Lower lobe of right lung (tissue), 2 donors: ENCODE results near the gene CDK11B. TPM values are rescaled to one million over a fixed set of nuclear protein-coding genes. Genes with fewer than 3 reads are reported as not detected.
A peak's percentile ranks its signal among the peaks of the same experiment; 100 is the strongest.

Source experiments
- ATAC-seq, 2 donors: fragments of 200-7000 bp; cut with Tn5 transposase; one replicate each; pipeline ENCODE4 v1.9.1; 2020 to 2022; ENCODE audit warnings: mild to moderate bottlenecking in 2 of 2, moderate library complexity in 2 of 2
- DNase-seq: peaks from one replicate; pipeline ENCODE4 v3.0.0-alpha.2; 2020
- H3K27ac ChIP-seq: fragments of 200-600 bp; one replicate; pipeline ENCODE4 v1.8.0; 2022
- H3K27me3 ChIP-seq: fragments of 200-600 bp; one replicate; pipeline ENCODE4 v1.8.0; 2022; ENCODE audit warnings: low read depth
- H3K36me3 ChIP-seq: fragments of 200-600 bp; one replicate; pipeline ENCODE4 v1.8.0; 2022; ENCODE audit warnings: mild to moderate bottlenecking
- H3K4me1 ChIP-seq: fragments of 200-600 bp; one replicate; pipeline ENCODE4 v1.8.0; 2022
- H3K4me3 ChIP-seq: fragments of 200-600 bp; one replicate; pipeline ENCODE4 v1.8.0; 2022; ENCODE audit warnings: mild to moderate bottlenecking
- H3K9me3 ChIP-seq: fragments of 200-600 bp; one replicate; pipeline ENCODE4 v1.8.0; 2022
- intact Hi-C: fragments of 100-400 bp; cut with DNase I; formaldehyde crosslinking; loops from one replicate; pipeline ENCODE4 v1.11.0; 2022
- total RNA-seq: library from RNA; stranded (reverse); fragmentation: NEBNext Ultra II Directional; extraction: Animal tissue kit (Norgen Biotek cat#: 25700); gene quantifications from one replicate; pipeline ENCODE4 v1.2.1, GENCODE V29; 2021
- TF ChIP-seq, protein P1 (sequence below): fragments of 200-600 bp; IDR thresholded peaks from one replicate; pipeline ENCODE4 v1.8.0; 2022; ENCODE audit warnings: antibody characterized with exemption, mild to moderate bottlenecking
- donor health status: DM: no; HTN: yes; CAD: no; lungs with severe emphysema.

The CDK11B gene
- total RNA-seq, 1 donor from 2014 or later = 23.0 TPM

DNA sequence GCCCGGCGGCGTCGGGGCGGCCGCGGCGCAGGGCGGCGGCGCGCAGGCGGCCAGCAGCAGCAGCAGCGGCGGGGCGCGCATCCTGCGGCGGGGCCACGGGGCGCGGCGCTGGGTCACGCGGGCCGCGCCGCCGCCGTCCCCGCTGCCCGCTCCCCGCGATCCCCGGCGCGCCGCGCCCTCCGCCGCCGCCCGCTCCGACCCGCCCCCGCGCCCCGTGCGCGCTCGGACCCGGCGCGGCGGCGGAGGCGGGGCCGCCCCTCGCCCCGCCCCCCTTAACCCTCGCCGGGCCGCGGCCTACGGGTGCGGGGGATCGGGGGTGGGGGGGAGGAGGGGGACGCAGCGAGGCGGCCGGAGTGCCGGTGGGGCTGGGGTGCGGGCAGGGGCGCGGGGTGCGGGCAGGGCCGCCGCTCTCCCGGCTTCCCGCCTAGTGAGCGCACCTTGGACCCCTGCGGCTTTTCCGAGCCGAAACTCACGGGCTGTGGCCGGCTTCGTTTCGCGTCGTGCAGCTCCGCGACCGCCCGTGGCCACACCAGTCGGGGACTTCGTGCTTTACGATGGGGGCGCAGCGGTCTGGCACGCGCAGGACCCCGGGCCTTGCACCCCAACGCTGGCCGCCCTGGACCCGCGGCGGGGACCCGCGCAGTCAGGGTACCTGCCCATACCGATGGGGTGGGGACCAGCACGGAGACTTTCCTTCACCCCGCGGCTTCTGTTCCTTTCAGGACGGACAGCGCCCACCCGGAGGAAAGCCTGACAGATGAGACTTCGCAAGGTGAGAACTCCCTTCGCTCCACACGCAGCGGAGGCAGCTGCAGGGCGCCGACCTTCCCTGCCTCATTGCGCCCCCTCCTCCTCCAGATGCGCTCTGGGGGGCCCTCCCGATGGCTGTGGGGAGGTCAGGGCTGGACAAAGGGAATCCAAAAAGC lies 58.6 kb downstream of the CDK11B start, which contains the start of gene FNDC10:
FNDC10 (minus strand) TSS at position 201 of the 926 bp plus-strand sequence; CDS start at position 81, 120 bp downstream.
- TF ChIP-seq, protein P1, sequence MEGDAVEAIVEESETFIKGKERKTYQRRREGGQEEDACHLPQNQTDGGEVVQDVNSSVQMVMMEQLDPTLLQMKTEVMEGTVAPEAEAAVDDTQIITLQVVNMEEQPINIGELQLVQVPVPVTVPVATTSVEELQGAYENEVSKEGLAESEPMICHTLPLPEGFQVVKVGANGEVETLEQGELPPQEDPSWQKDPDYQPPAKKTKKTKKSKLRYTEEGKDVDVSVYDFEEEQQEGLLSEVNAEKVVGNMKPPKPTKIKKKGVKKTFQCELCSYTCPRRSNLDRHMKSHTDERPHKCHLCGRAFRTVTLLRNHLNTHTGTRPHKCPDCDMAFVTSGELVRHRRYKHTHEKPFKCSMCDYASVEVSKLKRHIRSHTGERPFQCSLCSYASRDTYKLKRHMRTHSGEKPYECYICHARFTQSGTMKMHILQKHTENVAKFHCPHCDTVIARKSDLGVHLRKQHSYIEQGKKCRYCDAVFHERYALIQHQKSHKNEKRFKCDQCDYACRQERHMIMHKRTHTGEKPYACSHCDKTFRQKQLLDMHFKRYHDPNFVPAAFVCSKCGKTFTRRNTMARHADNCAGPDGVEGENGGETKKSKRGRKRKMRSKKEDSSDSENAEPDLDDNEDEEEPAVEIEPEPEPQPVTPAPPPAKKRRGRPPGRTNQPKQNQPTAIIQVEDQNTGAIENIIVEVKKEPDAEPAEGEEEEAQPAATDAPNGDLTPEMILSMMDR = no peak
- Histone ChIP-seq H3K27ac (no peak within 1 kb of the TSS), H3K4me3 (peak within 1 kb of the TSS; percentile 54), H3K27me3 (peaks cover 28% of the 10 kb centered on the region), H3K9me3 (no peaks in the 10 kb centered on the region), H3K4me1 (peaks cover 16% of the 10 kb centered on the region), H3K36me3 (no peaks in the 10 kb centered on the region)
- intact Hi-C loops = no loop called here
- ATAC-seq (peak in 1 of 2 donors; percentile 16), DNase-seq (peak; percentile 47)

DNA sequence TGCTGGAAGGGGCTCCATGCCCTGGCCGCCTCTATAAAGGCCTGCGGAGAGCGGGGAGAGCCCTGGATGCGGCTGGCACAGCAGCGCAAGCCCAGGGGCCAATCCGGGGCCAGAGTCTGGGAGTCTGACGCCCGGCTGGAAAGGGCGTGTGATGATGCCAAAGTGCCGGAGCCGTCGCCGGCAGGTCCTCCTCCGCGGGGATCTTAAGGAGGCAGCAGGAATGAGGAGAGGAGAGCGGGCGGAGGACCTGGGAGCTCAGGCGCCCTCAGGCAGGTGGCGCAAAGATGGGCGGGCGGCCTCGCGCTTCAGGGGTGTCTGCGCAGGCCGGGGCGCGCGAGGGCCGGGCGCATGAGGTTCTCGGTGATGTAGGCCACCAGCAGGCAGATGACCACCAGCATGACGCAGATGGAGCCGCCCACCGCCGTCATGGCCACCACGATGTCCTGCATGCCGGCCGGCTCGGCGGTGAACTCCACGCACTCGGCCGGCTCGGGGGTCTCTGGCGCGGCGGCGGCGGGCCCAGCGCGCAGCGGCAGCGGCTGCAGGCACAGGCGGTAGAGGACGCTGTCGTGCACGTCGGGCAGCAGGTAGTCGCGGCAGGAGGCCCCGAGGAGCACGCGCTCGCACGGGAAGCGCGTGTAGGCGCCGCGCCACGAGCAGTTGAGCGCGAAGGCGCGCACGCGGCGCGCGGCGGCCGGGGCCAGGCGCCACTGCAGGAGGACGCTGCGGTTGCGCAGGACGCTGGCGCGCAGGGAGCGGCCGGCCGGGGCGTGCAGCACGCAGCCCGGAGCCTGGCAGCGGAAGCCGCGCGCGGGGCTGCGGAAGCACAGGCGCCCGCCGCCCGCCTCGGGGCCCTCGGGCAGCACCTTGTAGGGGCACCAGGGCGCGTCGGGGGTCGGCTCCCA lies 59.5 kb downstream of the CDK11B start:
- ATAC-seq = peak; percentile 41 to 45
- DNase-seq = peak; percentile 66
- H3K27me3 ChIP-seq = peaks cover 28% of the 10 kb centered on the region

DNA sequence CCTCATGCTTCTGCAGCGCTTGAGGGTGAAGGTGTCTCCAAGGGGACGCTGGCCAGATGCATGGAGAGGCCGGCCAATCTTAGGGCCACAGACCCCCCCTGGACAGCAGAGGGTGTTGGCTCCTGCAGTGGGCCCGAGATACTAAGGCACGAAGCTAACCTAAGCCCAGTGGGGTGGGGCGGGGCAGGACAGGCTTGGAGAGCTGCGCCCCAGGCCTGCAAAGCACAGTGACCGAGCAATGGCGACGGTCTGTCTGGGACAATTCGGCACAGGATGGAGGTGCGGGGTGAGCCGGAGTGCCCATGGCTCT lies 60.1 kb downstream of the CDK11B start:
- Histone ChIP-seq H3K27me3 (peaks cover 28% of the 10 kb centered on the region), H3K4me1 (peaks cover 16% of the 10 kb centered on the region), H3K4me3 (no peak overlapping the region), H3K36me3 (no peaks in the 10 kb centered on the region), H3K9me3 (no peaks in the 10 kb centered on the region), H3K27ac (no peak overlapping the region)
- no peak for DNase-seq
- TF ChIP-seq, protein P1 = no peak
- ATAC-seq = no peak
- intact Hi-C loops = no loop called here

More for the DNA sequence above, 59.5 kb downstream of the CDK11B start:
- H3K27ac ChIP-seq = no peak overlapping the region
- intact Hi-C loops = no loop called here
- TF ChIP-seq, protein P1 = peak; percentile 12
- H3K9me3 ChIP-seq = no peaks in the 10 kb centered on the region
- H3K4me1 ChIP-seq = peaks cover 16% of the 10 kb centered on the region
- H3K36me3 ChIP-seq = no peaks in the 10 kb centered on the region
- H3K4me3 ChIP-seq = peak overlapping the region; percentile 42

DNA sequence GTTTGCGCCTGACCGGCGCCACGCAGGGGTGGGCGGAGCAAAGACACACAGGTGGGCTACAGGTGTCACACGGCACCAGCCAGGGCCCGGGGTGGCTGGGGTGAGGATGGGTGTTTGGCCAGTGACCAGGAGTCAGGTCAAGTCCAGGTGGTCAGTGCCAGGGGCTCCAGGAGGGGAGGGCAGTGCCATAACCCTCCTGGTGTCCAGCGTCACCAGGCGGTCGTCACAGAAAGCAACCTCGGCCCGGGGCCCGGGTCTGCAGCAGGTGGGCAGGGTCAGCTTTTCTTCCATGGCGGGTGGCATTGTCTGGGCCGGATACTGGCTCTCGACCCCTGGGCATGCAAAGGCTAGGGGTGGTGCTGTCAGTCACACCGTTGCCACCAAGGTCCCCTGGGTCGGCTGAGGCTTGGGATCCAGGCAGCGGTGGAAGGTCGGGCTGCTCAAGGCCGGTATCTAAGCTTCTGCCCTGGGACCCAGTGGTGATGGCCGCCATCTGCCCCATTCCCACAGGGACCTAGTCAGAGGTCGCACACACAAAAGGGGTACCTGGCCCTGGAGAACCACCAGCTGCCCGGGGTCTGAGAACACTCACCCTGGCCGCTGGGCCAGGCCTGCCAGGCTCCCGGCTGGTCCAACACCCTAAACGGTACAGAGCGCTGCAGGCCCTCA lies 60.6 kb downstream of the CDK11B start:
- TF ChIP-seq, protein P1 = no peak
- Histone ChIP-seq H3K9me3 (no peaks in the 10 kb centered on the region), H3K4me3 (no peak overlapping the region), H3K36me3 (no peaks in the 10 kb centered on the region), H3K27me3 (peaks cover 28% of the 10 kb centered on the region), H3K4me1 (peaks cover 16% of the 10 kb centered on the region), H3K27ac (no peak overlapping the region)
- no peak for DNase-seq
- ATAC-seq = no peak
- intact Hi-C loops = no loop called here
